ENCODE measurements around the gene SLFN5. TPM values are rescaled to one million over a fixed set of nuclear protein-coding genes. Genes with fewer than 3 reads are reported as not detected.

The SLFN5 gene
- total and polyA plus RNA-seq, 2 of the 4 experiments (the other 2 are of a cell fraction) = 13.0 to 48.9 TPM

- DNase-seq (no peak), ATAC-seq (ENCODE audit: low read depth) (no peak)
- H3K9me3 ChIP-seq (ENCODE audit: control insufficient read depth, insufficient read depth, low read length) = no peaks in the 10 kb centered on the region
- no peaks in the 10 kb centered on the region for H4K20me1 ChIP-seq (ENCODE audit: insufficient read depth, low read length)
- peaks cover 8% of the 10 kb centered on the region for H3K27me3 ChIP-seq (ENCODE audit: control insufficient read depth, insufficient read depth, low read length)
- no peak overlapping the region for H4K5ac ChIP-seq (ENCODE audit: low read depth, low read length)
- no peaks in the 10 kb centered on the region for H3K4me1 ChIP-seq (ENCODE audit: control insufficient read depth, insufficient read depth, low read length)
- H2AFZ ChIP-seq (replicated peaks; ENCODE audit: low read length, poor library complexity) = no peak overlapping the region
- POLR2A ChIA-PET (ENCODE audit: unreplicated experiment) = no interaction called here
- no peak overlapping the region for H2AK5ac ChIP-seq (ENCODE audit: low read depth, low read length)
- no TSS peak for BruUV-seq (replicated peaks)
- CTCF ChIA-PET = no interaction called here
- no peak overlapping the region for H3K4me2 ChIP-seq (ENCODE audit: low read depth, low read length)
- no peak overlapping the region for H3K4ac ChIP-seq (ENCODE audit: low read depth, low read length)
- WGBS, 2 experiments (ENCODE audit: extremely low coverage in 2 of 2, insufficient read length in 1 of 2) = no CpG with 5 or more reads among the region's 1 CpG
- in situ Hi-C loops (cut with MboI; ENCODE audit: low sequenced_read_pairs) (no loop called here), intact Hi-C loops (cut with micrococcal nuclease) (no loop called here), dilution Hi-C loops (cut with HindIII; ENCODE audit: low sequenced_read_pairs, unreplicated experiment) (no loop called here)
- no peaks in the 10 kb centered on the region for H3K36me3 ChIP-seq (ENCODE audit: control insufficient read depth, insufficient read depth, low read length)
- no peak for TF ChIP-seq USF2 (IDR thresholded peaks at IDR 0.05; ENCODE audit: low read depth, low read length)
- no peak for TF ChIP-seq SMC3 (IDR thresholded peaks at IDR 0.05; ENCODE audit: low read depth, low read length)
- no peak for TF ChIP-seq NFE2L2 (IDR thresholded peaks at IDR 0.05; ENCODE audit: low read depth, low read length)
- no peak for TF ChIP-seq FOS (IDR thresholded peaks at IDR 0.05; ENCODE audit: low read depth, low read length)
- TF ChIP-seq BHLHE40 (IDR thresholded peaks at IDR 0.05; ENCODE audit: low read depth, low read length) = no peak
- TF ChIP-seq ELK1 (IDR thresholded peaks at IDR 0.05; ENCODE audit: borderline replicate concordance, low read depth, low read length) = no peak
- no peak for TF ChIP-seq POLR2A (IDR thresholded peaks at IDR 0.05; ENCODE audit: low read depth, low read length)
- no peak for TF ChIP-seq MAFK (IDR thresholded peaks at IDR 0.05; ENCODE audit: low read depth, low read length)
- TF ChIP-seq RCOR1 (IDR thresholded peaks at IDR 0.05; ENCODE audit: insufficient replicate concordance, low read length) = no peak
- TF ChIP-seq, protein P1, sequence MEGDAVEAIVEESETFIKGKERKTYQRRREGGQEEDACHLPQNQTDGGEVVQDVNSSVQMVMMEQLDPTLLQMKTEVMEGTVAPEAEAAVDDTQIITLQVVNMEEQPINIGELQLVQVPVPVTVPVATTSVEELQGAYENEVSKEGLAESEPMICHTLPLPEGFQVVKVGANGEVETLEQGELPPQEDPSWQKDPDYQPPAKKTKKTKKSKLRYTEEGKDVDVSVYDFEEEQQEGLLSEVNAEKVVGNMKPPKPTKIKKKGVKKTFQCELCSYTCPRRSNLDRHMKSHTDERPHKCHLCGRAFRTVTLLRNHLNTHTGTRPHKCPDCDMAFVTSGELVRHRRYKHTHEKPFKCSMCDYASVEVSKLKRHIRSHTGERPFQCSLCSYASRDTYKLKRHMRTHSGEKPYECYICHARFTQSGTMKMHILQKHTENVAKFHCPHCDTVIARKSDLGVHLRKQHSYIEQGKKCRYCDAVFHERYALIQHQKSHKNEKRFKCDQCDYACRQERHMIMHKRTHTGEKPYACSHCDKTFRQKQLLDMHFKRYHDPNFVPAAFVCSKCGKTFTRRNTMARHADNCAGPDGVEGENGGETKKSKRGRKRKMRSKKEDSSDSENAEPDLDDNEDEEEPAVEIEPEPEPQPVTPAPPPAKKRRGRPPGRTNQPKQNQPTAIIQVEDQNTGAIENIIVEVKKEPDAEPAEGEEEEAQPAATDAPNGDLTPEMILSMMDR (conservative IDR thresholded peaks at IDR 0.05; ENCODE audit: low read depth, low read length) = no peak
- TF ChIP-seq CHD1 (IDR thresholded peaks at IDR 0.05; ENCODE audit: low read depth, low read length) = no peak
- TF ChIP-seq MXI1 (IDR thresholded peaks at IDR 0.05; ENCODE audit: borderline replicate concordance, low read depth, low read length) = no peak
- no peak for TF ChIP-seq CEBPB (IDR thresholded peaks at IDR 0.05; ENCODE audit: low read depth, low read length)
- no peak for TF ChIP-seq RAD21 (IDR thresholded peaks at IDR 0.05; ENCODE audit: low read length)
- TF ChIP-seq RFX5 (IDR thresholded peaks at IDR 0.05; ENCODE audit: low read depth, low read length) = no peak
- TF ChIP-seq MAZ (IDR thresholded peaks at IDR 0.05; ENCODE audit: borderline replicate concordance, low read depth, low read length) = no peak
- no peak overlapping the region for H3K14ac ChIP-seq (replicated peaks; ENCODE audit: low read depth, low read length)
- no peak overlapping the region for H3K4me3 ChIP-seq (ENCODE audit: insufficient read depth, low read depth, low read length)
- H2BK20ac ChIP-seq (ENCODE audit: low read depth, low read length) = no peak overlapping the region
- no peak overlapping the region for H4K91ac ChIP-seq (ENCODE audit: insufficient read depth, low read depth, low read length)
- H2BK15ac ChIP-seq (ENCODE audit: low read depth, low read length) = no peak overlapping the region
- H2AK9ac ChIP-seq (replicated peaks; ENCODE audit: low read depth, low read length, poor library complexity) = no peak overlapping the region
- no peaks in the 10 kb centered on the region for H3K79me1 ChIP-seq (ENCODE audit: low read depth in 1 of 2, low read length in 2 of 2)
- no peak overlapping the region for H3K9ac ChIP-seq (ENCODE audit: low read depth, low read length)
- H3K18ac ChIP-seq (ENCODE audit: low read depth, low read length) = no peak overlapping the region
- H3K23ac ChIP-seq (ENCODE audit: low read depth, low read length) = no peak overlapping the region
- no peak overlapping the region for H3K27ac ChIP-seq (ENCODE audit: insufficient read depth, low read length)
- H2BK120ac ChIP-seq (ENCODE audit: low read depth, low read length) = no peak overlapping the region
- no peak overlapping the region for H3K56ac ChIP-seq (ENCODE audit: extremely low read depth, insufficient read depth, low read length)
- no peak overlapping the region for H4K8ac ChIP-seq (ENCODE audit: low read depth in 2 of 2, low read length in 2 of 2)
- no peaks in the 10 kb centered on the region for H3K9me1 ChIP-seq (ENCODE audit: insufficient read depth, low read length)
- no peak overlapping the region for H2BK5ac ChIP-seq (ENCODE audit: low read depth, low read length, poor library complexity, severe bottlenecking)
These were observed 13.2 kb upstream of the SLFN5 start for GRCh38 chr17:35229638-35230037.
